Astrocyte (in vitro differentiated cells and primary cell): Measurements from ENCODE around the gene TRAF1. TPM values are rescaled to one million over a fixed set of nuclear protein-coding genes. Genes with fewer than 3 reads are reported as not detected.

Source experiments
- DNase-seq: peaks from one replicate; pipeline ENCODE4 v3.0.0-alpha.2; 2010; ENCODE audit warnings: low read depth
- FAIRE-seq: peaks from 2 replicates; lab custom pipeline; 2011; peaks lifted over from hg19 to GRCh38; lab: Jason Lieb, UNC
- H2AFZ ChIP-seq: 2 replicates; pipeline ENCODE4 v1.6.0; 2012; ENCODE audit warnings: low read depth, low read length, inconsistent platforms
- H3K27ac ChIP-seq: 2 replicates; pipeline ENCODE4 v1.5.1; 2011; ENCODE audit warnings: low read depth, low read length, inconsistent platforms
- H3K27me3 ChIP-seq: 2 replicates; pipeline ENCODE4 v1.6.0; 2011; ENCODE audit warnings: low read length, inconsistent platforms; ENCODE audit not compliant: insufficient read depth
- H3K36me3 ChIP-seq: 2 replicates; pipeline ENCODE4 v1.5.1; 2011; ENCODE audit warnings: low read length, inconsistent platforms; ENCODE audit not compliant: insufficient read depth
- H3K4me1 ChIP-seq: 2 replicates; pipeline ENCODE4 v1.5.1; 2011; ENCODE audit warnings: low read length, inconsistent platforms; ENCODE audit not compliant: insufficient read depth
- H3K4me2 ChIP-seq: 2 replicates; pipeline ENCODE4 v1.6.0; 2012; ENCODE audit warnings: low read length, inconsistent platforms
- H3K4me3 ChIP-seq: 2 replicates; pipeline ENCODE4 v1.5.1; 2011; ENCODE audit warnings: low read depth, mild to moderate bottlenecking, low read length, inconsistent platforms; ENCODE audit not compliant: insufficient read depth
- H3K79me2 ChIP-seq: 2 replicates; pipeline ENCODE4 v1.6.0; 2012; ENCODE audit warnings: mild to moderate bottlenecking, low read length, inconsistent platforms; ENCODE audit not compliant: insufficient read depth
- H3K9ac ChIP-seq: 2 replicates; pipeline ENCODE4 v1.6.0; 2012; ENCODE audit warnings: mild to moderate bottlenecking, low read length, inconsistent platforms
- H3K9me3 ChIP-seq: 2 replicates; pipeline ENCODE4 v1.5.1; 2012; ENCODE audit warnings: low read depth, mild to moderate bottlenecking, low read length, inconsistent platforms; ENCODE audit not compliant: insufficient read depth
- H4K20me1 ChIP-seq: 2 replicates; pipeline ENCODE4 v1.6.0; 2012; ENCODE audit warnings: low read length, inconsistent platforms; ENCODE audit not compliant: insufficient read depth
- H3K27ac Mint-ChIP-seq: one replicate; pipeline ENCODE4 v1.8.0; 2021; ENCODE audit warnings: mild to moderate bottlenecking, mixed read lengths; ENCODE audit not compliant: unreplicated experiment
- H3K27me3 Mint-ChIP-seq: one replicate; pipeline ENCODE4 v1.8.0; 2021; ENCODE audit warnings: low read depth, mixed read lengths; ENCODE audit not compliant: unreplicated experiment
- H3K36me3 Mint-ChIP-seq: one replicate; pipeline ENCODE4 v1.8.0; 2021; ENCODE audit warnings: low read depth, mixed read lengths; ENCODE audit not compliant: unreplicated experiment
- H3K4me1 Mint-ChIP-seq: one replicate; pipeline ENCODE4 v1.8.0; 2021; ENCODE audit warnings: low read depth, mixed read lengths; ENCODE audit not compliant: unreplicated experiment
- H3K4me3 Mint-ChIP-seq: one replicate; pipeline ENCODE4 v1.8.0; 2021; ENCODE audit warnings: mild to moderate bottlenecking, moderate library complexity, mixed read lengths; ENCODE audit not compliant: unreplicated experiment
- H3K9me3 Mint-ChIP-seq: one replicate; pipeline ENCODE4 v1.8.0; 2021; ENCODE audit warnings: mild to moderate bottlenecking, mixed read lengths; ENCODE audit not compliant: unreplicated experiment
- CTCF ChIP-seq: IDR thresholded peaks from 2 replicates; pipeline ENCODE4 v1.5.1; 2011; ENCODE audit warnings: low read depth, mild to moderate bottlenecking, inconsistent platforms, low read length, moderate library complexity; ENCODE audit not compliant: insufficient read depth
- EZH2 ChIP-seq: IDR thresholded peaks from 2 replicates; pipeline ENCODE4 v1.6.1; 2012; ENCODE audit warnings: mild to moderate bottlenecking, low read length, inconsistent platforms; ENCODE audit not compliant: insufficient read depth
- total RNA-seq: library from RNA; stranded (reverse); gene quantifications from 2 replicates; pipeline ENCODE4 v1.2.1, GENCODE V29; 2021

TRAF1 gene
- total RNA-seq, 1 donor from 2014 or later = 4.2 TPM

GRCh38 chr9:120956862-120957261, 30.3 kb upstream of the TRAF1 start:
- Mint-ChIP-seq H3K27me3 (peaks cover 2% of the 10 kb centered on the region), H3K36me3 (no peaks in the 10 kb centered on the region), H3K27ac (no peak overlapping the region), H3K4me3 (no peak overlapping the region), H3K4me1 (no peaks in the 10 kb centered on the region), H3K9me3 (no peaks in the 10 kb centered on the region)
- no peaks in the 10 kb centered on the region for H3K9me3 ChIP-seq
- FAIRE-seq (no peak), DNase-seq (no peak)
- H3K36me3 ChIP-seq = no peaks in the 10 kb centered on the region
- no peaks in the 10 kb centered on the region for H3K4me1 ChIP-seq
- H4K20me1 ChIP-seq = no peaks in the 10 kb centered on the region
- no peak overlapping the region for H3K27ac ChIP-seq
- H3K4me3 ChIP-seq = no peak overlapping the region
- no peaks in the 10 kb centered on the region for H3K27me3 ChIP-seq
- H2AFZ ChIP-seq = no peak overlapping the region
- H3K9ac ChIP-seq = no peak overlapping the region
- TF ChIP-seq CTCF = no peak
- no peak for TF ChIP-seq EZH2
- no peak overlapping the region for H3K4me2 ChIP-seq
- H3K79me2 ChIP-seq = no peaks in the 10 kb centered on the region

- Histone ChIP-seq H3K36me3 (no peaks in the 10 kb centered on the region), H3K79me2 (no peaks in the 10 kb centered on the region), H3K9me3 (no peaks in the 10 kb centered on the region), H3K4me2 (no peak overlapping the region), H4K20me1 (no peaks in the 10 kb centered on the region), H2AFZ (no peak overlapping the region), H3K4me1 (no peaks in the 10 kb centered on the region), H3K27me3 (peaks cover 3% of the 10 kb centered on the region), H3K27ac (no peak overlapping the region), H3K9ac (no peak overlapping the region), H3K4me3 (no peak overlapping the region)
- H3K4me3 Mint-ChIP-seq = no peak overlapping the region
- no peaks in the 10 kb centered on the region for H3K9me3 Mint-ChIP-seq
- no peak overlapping the region for H3K27ac Mint-ChIP-seq
- TF ChIP-seq EZH2 = no peak
- TF ChIP-seq CTCF = no peak
- FAIRE-seq (no peak), DNase-seq (no peak)
- no peaks in the 10 kb centered on the region for H3K27me3 Mint-ChIP-seq
- H3K36me3 Mint-ChIP-seq = no peaks in the 10 kb centered on the region
- H3K4me1 Mint-ChIP-seq = no peaks in the 10 kb centered on the region
Observed at GRCh38 chr9:120951960-120952618, 25.5 kb upstream of the TRAF1 start.
